OCI-M2 (cell line): ENCODE results near the gene SEMA3G.

ENCODE experiments used
- DNase-seq: peaks from one replicate; lab custom pipeline; 2025; ENCODE audit not compliant: unreplicated experiment; lab: John Stamatoyannopoulos, UW

The SEMA3G gene

DNA sequence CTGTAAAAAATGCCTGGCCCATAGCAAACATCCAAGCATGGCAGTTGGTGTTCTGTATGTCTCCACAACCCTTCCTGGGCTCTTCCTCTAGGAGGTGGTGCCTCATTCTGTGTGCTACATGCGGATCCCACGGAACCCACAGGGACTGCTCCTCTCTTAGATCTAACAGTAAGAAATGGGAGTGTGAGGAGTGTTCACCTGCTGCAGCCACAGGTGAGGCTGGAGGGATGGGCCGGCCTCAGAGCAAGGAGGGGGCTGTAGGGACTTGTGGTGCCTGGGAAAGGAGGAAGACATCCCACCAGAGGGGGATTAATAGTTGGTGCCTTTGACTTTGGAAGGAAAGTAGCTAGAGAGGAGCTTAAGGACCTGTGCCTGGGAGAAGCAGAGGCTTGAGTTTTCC lies 22.2 kb downstream of the SEMA3G start:
- DNase-seq = no peak

- DNase-seq = no peak
Observed at GRCh38 chr3:52420388-52420787, 24.5 kb downstream of the SEMA3G start.

DNA sequence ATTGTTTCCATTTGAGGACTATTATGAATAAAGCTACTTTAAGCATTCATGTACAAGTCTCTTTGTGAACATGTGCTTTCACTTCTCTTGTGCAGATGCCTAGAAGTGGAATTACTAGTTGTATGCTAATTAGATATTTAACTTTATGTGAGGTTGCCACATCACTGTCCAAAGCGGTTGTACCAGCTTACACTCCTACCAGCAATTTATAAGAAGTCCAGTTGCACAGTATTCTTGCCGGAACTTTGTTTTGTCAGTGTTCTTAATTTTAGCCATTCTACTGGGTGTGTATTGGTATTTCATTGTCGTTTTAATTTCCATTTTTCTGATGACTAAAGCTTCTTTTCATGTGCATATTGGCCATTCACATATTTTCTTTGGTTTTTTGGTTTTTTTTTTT lies 29.1 kb downstream of the SEMA3G start:
- DNase-seq = no peak

DNA sequence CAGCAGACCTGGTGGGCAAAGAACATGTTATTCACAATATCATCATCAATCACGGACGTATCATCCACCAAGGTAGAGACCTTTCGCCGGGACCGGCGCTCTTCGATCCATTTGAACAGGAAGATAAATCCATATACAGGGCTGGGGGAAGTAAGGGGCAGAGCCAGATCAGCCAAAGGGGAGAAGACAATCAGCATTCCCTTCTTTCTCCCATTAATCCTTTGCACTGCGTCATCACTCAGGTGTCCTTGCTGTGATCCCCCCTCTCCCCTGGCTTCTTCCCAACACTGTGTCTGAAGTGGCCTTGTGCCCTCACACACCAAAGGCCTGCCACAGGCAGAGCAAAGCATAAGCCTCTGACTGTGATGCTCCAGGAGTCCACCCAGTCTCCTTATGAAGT lies 36.4 kb downstream of the SEMA3G start:
- no peak for DNase-seq

GRCh38 chr3:52407779-52408178 lies 37.1 kb downstream of the SEMA3G start:
- DNase-seq = no peak

- no peak for DNase-seq
Observed at GRCh38 chr3:52406791-52407510, 38.0 kb downstream of the SEMA3G start.

- no peak for DNase-seq
Observed at GRCh38 chr3:52406231-52406661, 38.7 kb downstream of the SEMA3G start.

- no peak for DNase-seq
Observed at GRCh38 chr3:52405601-52406110, 39.2 kb downstream of the SEMA3G start.

DNA sequence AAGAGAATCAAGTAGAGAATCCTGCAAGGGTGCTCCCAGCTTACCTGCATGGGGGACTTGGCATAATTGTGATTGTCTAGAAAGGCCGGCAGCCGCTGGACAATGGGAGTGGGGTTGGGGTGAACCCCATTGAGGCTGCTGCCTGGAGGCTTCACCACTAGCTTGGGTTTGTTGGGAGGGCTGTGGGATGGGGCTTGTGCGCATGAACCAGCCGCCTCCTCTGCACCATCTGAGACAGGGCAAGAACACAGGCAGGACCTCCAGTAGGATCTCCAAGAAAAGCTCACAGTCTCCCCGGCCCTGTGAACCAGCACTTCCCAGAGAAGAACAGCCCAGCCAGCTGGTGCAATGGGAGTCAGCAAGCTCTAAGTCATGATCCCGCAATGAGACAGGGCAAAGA lies 39.8 kb downstream of the SEMA3G start:
- no peak for DNase-seq

- DNase-seq = no peak
Observed at GRCh38 chr3:52404391-52404790, 40.5 kb downstream of the SEMA3G start.

DNA sequence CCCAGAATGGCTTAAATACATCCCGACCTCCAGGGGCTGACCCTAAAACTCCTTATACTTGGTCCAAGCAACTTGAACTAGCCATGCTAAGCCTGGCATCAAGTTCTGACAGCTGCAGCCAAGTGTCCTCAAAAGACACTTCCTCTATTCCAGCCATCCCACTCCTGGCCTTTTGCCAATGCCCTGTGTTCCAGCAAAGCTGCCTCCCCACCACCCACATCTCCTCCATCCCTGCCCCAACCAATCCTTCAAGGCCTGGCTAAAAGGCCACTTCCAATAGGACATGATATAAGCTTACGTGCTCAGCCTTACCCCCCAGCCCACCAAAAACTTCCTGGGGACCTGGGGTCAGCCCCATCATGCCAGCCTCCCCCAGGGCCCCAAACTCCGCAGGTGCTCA lies 40.9 kb downstream of the SEMA3G start:
- DNase-seq = no peak

DNA sequence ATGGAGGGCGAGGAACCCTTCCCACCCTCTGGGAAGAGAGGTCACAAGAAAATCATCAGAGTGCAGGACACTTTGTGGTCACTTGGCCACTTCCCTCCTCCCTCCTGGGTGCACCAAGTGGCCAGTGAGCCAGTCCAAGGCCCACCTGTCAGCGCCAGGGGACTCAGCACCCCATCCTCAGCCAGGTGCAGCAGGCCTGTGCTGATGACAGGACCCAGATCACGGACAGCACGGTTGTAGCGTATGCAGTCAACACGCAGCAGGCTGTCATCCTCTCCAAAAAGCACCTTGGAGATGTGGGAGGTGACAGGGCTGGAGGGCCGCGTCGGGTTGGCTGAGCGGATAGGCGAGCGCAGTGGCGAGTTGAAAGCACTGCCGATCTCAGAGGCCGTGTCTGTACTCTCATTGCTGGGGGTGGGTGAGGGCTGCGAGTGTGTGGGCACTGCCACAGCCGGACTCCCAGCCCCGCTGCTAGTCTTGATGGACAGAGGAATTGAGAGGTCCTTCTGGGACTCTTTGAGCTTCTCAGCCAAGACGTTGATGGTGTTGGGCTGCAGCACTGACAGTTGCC lies 41.5 kb downstream of the SEMA3G start:
- no peak for DNase-seq

GRCh38 chr3:52402706-52403270 lies 42.1 kb downstream of the SEMA3G start:
- DNase-seq = no peak

- DNase-seq = no peak
Observed at GRCh38 chr3:52402101-52402521, 42.8 kb downstream of the SEMA3G start.

GRCh38 chr3:52401551-52401950 lies 43.4 kb downstream of the SEMA3G start:
- DNase-seq = no peak

DNA sequence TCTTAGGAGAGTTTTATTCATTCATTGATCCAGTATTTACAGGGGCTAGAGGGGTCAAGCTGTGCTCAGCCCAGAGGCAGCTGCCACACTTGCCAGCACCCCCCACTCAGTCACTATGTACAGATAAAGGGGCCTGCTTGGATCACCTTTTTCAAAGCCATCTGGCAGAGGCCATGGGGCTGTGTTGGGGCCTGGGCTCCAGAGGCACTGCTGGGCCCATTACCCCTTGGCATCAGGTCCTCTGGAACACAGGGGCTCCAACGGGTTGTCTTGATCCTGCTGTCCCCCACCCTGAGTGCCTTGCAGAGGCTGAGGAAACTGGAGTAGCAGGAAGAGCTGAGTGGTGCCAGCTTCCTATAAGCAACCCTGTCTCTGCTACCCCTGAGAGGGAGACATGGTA lies 43.9 kb downstream of the SEMA3G start:
- DNase-seq = no peak

- no peak for DNase-seq
Observed at GRCh38 chr3:52400275-52400793, 44.6 kb downstream of the SEMA3G start.

GRCh38 chr3:52399593-52399992 lies 45.3 kb downstream of the SEMA3G start:
- no peak for DNase-seq

DNA sequence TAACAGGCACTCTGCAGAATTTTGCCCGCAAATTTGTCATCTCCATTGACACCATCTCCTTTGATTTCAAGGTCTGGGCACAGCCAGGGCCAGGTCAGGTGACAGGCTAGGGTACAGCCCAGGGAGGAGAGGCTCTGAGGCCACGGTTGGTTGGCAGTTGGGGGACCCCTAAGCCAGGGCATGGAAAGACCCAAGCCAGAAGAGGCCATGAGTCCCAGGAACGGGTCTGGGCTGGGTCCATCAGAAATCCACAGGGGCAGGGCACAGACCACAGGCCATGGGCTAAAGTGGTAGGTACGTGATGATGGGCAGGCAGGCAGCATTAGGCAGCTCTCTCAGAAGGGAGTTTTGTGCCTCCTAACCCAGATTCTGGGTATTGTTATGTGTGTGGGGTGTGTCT lies 45.8 kb downstream of the SEMA3G start:
- DNase-seq = no peak

- no peak for DNase-seq
Observed at GRCh38 chr3:52398670-52399081, 46.2 kb downstream of the SEMA3G start.

GRCh38 chr3:52397676-52398399 lies 47.1 kb downstream of the SEMA3G start:
- DNase-seq = no peak
